Stimulated activated naive CD4-positive, alpha-beta T cell (primary cell): Measurements from ENCODE around the gene MOG.

Experiments
- DNase-seq, 6 experiments: peaks; one replicate each; lab custom pipeline; 2025; lab: John Stamatoyannopoulos, UW

The MOG gene

GRCh38 chr6:29656798-29657197, at the start of gene MOG:
MOG (plus strand) TSS chr6:29657092; CDS start chr6:29657210, 118 bp downstream.
- no peak for DNase-seq

GRCh38 chr6:29608131-29608530, 48.8 kb upstream of the MOG start:
- DNase-seq, result no peak

GRCh38 chr6:29610540-29610939, 46.4 kb upstream of the MOG start:
- DNase-seq, result no peak

GRCh38 chr6:29611426-29611825, 45.5 kb upstream of the MOG start:
- DNase-seq, result no peak

GRCh38 chr6:29617782-29618554, 38.9 kb upstream of the MOG start:
- no peak for DNase-seq

GRCh38 chr6:29619578-29620160, 37.2 kb upstream of the MOG start:
- no peak for DNase-seq

GRCh38 chr6:29620630-29621029, 36.3 kb upstream of the MOG start:
- DNase-seq, result no peak

- DNase-seq, result no peak
Measured at GRCh38 chr6:29624520-29624961, 32.4 kb upstream of the MOG start.

GRCh38 chr6:29625337-29625930, 31.5 kb upstream of the MOG start:
- DNase-seq, result no peak

GRCh38 chr6:29626948-29627754, 29.7 kb upstream of the MOG start:
- DNase-seq, result peak in 1 of 6 experiments; percentile 17

GRCh38 chr6:29627755-29628418, 29.0 kb upstream of the MOG start:
- DNase-seq, result peak in 5 of 6 experiments; percentile 36 to 69 (median 49)

- peak; percentile 11 to 46 (median 34) for DNase-seq
Measured at GRCh38 chr6:29628419-29629281, 28.2 kb upstream of the MOG start.

GRCh38 chr6:29629571-29629970, 27.3 kb upstream of the MOG start:
- no peak for DNase-seq

- DNase-seq, result no peak
Measured at GRCh38 chr6:29630315-29630714, 26.6 kb upstream of the MOG start.

GRCh38 chr6:29631209-29631810, 25.6 kb upstream of the MOG start:
- DNase-seq, result no peak

GRCh38 chr6:29631860-29632731, 24.8 kb upstream of the MOG start:
- peak; percentile 34 to 72 (median 59) for DNase-seq

- peak; percentile 36 to 75 (median 62) for DNase-seq
Measured at GRCh38 chr6:29632789-29633533, 23.9 kb upstream of the MOG start, which contains the start of gene GABBR1. GABBR1 (minus strand) TSS chr6:29633183; CDS start chr6:29632385, 798 bp downstream.

GRCh38 chr6:29633534-29633905, 23.4 kb upstream of the MOG start:
- peak in 1 of 6 experiments; percentile 33 for DNase-seq
